ENCODE results near the gene OPN3.

GRCh38 chr1:241607497-241607896, 32.7 kb downstream of the OPN3 start:
- no peak for TF ChIP-seq CTCF (IDR thresholded peaks at IDR 0.05)
- no peak for TF ChIP-seq EP300 (IDR thresholded peaks at IDR 0.05)
- no peak for TF ChIP-seq EHMT2 (IDR thresholded peaks at IDR 0.05; ENCODE audit: low read depth)
- TF ChIP-seq KDM5A (IDR thresholded peaks at IDR 0.05): no peak
- TF ChIP-seq JUN (IDR thresholded peaks at IDR 0.05): no peak
- no peak for TF ChIP-seq RAD21 (conservative IDR thresholded peaks at IDR 0.05 in 1 of 2, IDR thresholded peaks at IDR 0.05 in 1 of 2)
- TF ChIP-seq POLR2A (IDR thresholded peaks at IDR 0.05; ENCODE audit: low read length): no peak
- TF ChIP-seq SMC3 (IDR thresholded peaks at IDR 0.05): no peak
